HCT116 (cell line): ENCODE results near the gene SLC66A2.

Experiments
- CBX3 ChIP-seq: IDR thresholded peaks from 2 replicates; pipeline ENCODE4 v1.6.1; 2012; ENCODE audit warnings: low read depth
- CEBPB ChIP-seq: IDR thresholded peaks from 2 replicates; pipeline ENCODE4 v1.6.1; 2012; ENCODE audit warnings: low read depth
- CTCF ChIP-seq, 3 experiments: fragments of 200-600 bp in 1 of 3; sonication (generic) in 1 of 3; IDR thresholded peaks in 2 of 3; conservative IDR thresholded peaks in 1 of 3; 2 replicates each; pipeline ENCODE4 v1.5.1; 2012 to 2017; ENCODE audit warnings: low read depth in 2 of 3, low read length in 2 of 3, antibody characterized with exemption in 1 of 3, borderline replicate concordance in 1 of 3, control low read depth in 1 of 3, mild to moderate bottlenecking in 1 of 3, mixed read lengths in 1 of 3, mixed run types in 1 of 3, moderate library complexity in 1 of 3; ENCODE audit not compliant: insufficient read depth in 1 of 3
- EZH2 ChIP-seq: fragments of 200-600 bp; sonication (generic); IDR thresholded peaks from 2 replicates; pipeline ENCODE4 v1.6.1; 2017; ENCODE audit warnings: antibody characterized with exemption, mixed run types
- EZH2phosphoT487 ChIP-seq: fragments of 200-600 bp; IDR thresholded peaks from 2 replicates; pipeline ENCODE4 v1.6.1; 2018; ENCODE audit warnings: antibody characterized with exemption, borderline replicate concordance
- FOSL1 ChIP-seq: IDR thresholded peaks from 2 replicates; pipeline ENCODE4 v1.6.1; 2012; ENCODE audit warnings: low read depth
- POLR2A ChIP-seq: IDR thresholded peaks from 2 replicates; pipeline ENCODE4 v1.7.0; 2011; ENCODE audit warnings: borderline replicate concordance; ENCODE audit not compliant: insufficient read depth, insufficient read length; ENCODE audit errors: extremely low read depth
- SP1 ChIP-seq: IDR thresholded peaks from 2 replicates; pipeline ENCODE4 v1.6.1; 2012; ENCODE audit warnings: low read depth
- TCF7L2 ChIP-seq: IDR thresholded peaks from 2 replicates; pipeline ENCODE4 v1.7.0; 2011; ENCODE audit warnings: borderline replicate concordance, inconsistent platforms; ENCODE audit not compliant: insufficient read depth, insufficient read length; ENCODE audit errors: extremely low read depth
- YY1 ChIP-seq: IDR thresholded peaks from 2 replicates; pipeline ENCODE4 v1.6.1; 2011; ENCODE audit warnings: low read length, low read depth, moderate library complexity, mild to moderate bottlenecking; ENCODE audit not compliant: insufficient replicate concordance; ENCODE audit errors: extremely low read depth
- TF ChIP-seq, protein P1 (sequence below): IDR thresholded peaks from 2 replicates; pipeline ENCODE4 v1.6.1; 2012
- TF ChIP-seq, protein P2 (sequence below): IDR thresholded peaks from 2 replicates; pipeline ENCODE4 v1.6.1; 2011; ENCODE audit warnings: mild to moderate bottlenecking, low read length, moderate library complexity; ENCODE audit not compliant: insufficient replicate concordance; ENCODE audit errors: extremely low read depth
- TF ChIP-seq, protein P3 (sequence below): IDR thresholded peaks from 2 replicates; pipeline ENCODE4 v1.6.1; 2012

DNA sequence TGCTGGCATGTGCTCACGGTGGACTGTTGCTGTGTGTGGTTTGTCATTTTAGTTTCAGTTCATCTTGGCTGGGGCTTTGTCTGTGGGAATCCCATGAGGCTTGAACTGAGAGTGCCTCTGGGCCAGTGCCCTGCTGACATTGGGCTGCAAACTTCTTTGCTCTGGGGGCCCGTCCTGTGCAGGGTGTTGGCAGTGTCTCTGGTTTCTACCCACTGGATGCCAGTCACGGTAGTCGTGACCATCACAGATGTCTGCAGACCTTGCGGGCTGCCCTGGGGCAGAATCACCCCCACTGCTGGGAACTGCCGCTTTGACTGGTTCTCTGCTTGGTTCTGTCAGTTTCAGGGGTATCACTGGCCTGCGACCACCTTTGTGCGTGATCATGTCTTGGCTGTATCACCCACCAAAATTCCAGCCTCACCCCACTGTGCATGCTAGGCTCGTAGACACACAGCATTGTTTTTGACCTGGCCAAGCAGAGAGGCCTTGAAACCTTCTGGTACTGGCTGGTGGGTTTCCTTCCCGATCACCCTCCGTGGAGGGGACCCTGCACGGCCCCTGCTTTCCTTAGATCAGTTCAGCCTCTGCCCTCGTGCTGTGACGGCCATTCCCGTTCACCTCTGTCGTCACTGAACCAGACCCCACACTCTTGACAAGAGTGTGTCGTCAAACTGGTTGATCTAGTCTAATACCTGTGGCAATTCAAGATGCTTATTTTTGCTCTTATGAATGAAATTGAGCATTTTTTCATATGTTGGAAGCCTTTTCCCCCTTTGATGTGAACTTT, 96.1 kb downstream of the SLC66A2 start:
- TF ChIP-seq CTCF (IDR thresholded peaks at IDR 0.05 in 2 of 3, conservative IDR thresholded peaks at IDR 0.05 in 1 of 3; ENCODE audit: borderline replicate concordance in 1 of 3, insufficient read depth in 1 of 3, low read depth in 2 of 3, low read length in 2 of 3) = no peak
- TF ChIP-seq, protein P1, sequence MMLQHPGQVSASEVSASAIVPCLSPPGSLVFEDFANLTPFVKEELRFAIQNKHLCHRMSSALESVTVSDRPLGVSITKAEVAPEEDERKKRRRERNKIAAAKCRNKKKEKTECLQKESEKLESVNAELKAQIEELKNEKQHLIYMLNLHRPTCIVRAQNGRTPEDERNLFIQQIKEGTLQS = no peak
- TF ChIP-seq, protein P2, sequence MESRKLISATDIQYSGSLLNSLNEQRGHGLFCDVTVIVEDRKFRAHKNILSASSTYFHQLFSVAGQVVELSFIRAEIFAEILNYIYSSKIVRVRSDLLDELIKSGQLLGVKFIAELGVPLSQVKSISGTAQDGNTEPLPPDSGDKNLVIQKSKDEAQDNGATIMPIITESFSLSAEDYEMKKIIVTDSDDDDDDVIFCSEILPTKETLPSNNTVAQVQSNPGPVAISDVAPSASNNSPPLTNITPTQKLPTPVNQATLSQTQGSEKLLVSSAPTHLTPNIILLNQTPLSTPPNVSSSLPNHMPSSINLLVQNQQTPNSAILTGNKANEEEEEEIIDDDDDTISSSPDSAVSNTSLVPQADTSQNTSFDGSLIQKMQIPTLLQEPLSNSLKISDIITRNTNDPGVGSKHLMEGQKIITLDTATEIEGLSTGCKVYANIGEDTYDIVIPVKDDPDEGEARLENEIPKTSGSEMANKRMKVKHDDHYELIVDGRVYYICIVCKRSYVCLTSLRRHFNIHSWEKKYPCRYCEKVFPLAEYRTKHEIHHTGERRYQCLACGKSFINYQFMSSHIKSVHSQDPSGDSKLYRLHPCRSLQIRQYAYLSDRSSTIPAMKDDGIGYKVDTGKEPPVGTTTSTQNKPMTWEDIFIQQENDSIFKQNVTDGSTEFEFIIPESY = no peak
- no peak for TF ChIP-seq YY1
- no peak for TF ChIP-seq POLR2A
- TF ChIP-seq CEBPB = no peak
- TF ChIP-seq SP1 = no peak
- no peak for TF ChIP-seq FOSL1
- TF ChIP-seq EZH2 = no peak
- TF ChIP-seq, protein P3, sequence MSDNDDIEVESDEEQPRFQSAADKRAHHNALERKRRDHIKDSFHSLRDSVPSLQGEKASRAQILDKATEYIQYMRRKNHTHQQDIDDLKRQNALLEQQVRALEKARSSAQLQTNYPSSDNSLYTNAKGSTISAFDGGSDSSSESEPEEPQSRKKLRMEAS = no peak
- TF ChIP-seq CBX3 = no peak
- no peak for TF ChIP-seq EZH2phosphoT487
- TF ChIP-seq TCF7L2 = no peak
